ENCODE data around the gene HNRNPA0. TPM values are rescaled to one million over a fixed set of nuclear protein-coding genes. Genes with fewer than 3 reads are reported as not detected.

Gene HNRNPA0
- total and polyA plus RNA-seq, 9 of the 15 experiments (the other 6 are each of a cell fraction or from before 2014, with no cell fraction given) = 5.0 to 33.3 (median 10.7) TPM

DNA sequence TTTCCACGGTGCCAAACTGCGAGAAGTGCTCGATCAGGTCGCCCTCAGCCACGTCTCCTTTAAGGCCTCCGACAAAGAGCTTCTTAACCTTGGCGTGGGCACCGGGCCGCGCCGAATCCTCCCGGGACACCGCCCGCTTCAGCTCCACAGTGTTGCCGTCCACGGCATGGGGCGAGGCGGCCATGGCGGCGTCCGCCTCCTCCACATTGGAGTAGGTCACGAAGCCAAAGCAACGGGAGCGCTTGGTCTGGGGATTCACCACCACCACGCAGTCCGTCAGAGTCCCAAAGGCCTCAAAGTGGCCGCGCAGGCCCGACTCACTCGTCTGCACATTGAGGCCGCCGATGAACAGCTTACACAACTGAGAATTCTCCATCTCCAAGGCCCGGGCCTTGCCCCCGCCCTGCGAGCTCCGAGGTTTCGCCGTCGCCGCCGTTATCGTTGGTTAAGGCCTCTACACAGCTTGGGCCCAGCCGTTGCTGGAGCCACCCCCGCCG is 424 bp downstream of the HNRNPA0 start (continued):
- TF ChIP-seq, protein P1, sequence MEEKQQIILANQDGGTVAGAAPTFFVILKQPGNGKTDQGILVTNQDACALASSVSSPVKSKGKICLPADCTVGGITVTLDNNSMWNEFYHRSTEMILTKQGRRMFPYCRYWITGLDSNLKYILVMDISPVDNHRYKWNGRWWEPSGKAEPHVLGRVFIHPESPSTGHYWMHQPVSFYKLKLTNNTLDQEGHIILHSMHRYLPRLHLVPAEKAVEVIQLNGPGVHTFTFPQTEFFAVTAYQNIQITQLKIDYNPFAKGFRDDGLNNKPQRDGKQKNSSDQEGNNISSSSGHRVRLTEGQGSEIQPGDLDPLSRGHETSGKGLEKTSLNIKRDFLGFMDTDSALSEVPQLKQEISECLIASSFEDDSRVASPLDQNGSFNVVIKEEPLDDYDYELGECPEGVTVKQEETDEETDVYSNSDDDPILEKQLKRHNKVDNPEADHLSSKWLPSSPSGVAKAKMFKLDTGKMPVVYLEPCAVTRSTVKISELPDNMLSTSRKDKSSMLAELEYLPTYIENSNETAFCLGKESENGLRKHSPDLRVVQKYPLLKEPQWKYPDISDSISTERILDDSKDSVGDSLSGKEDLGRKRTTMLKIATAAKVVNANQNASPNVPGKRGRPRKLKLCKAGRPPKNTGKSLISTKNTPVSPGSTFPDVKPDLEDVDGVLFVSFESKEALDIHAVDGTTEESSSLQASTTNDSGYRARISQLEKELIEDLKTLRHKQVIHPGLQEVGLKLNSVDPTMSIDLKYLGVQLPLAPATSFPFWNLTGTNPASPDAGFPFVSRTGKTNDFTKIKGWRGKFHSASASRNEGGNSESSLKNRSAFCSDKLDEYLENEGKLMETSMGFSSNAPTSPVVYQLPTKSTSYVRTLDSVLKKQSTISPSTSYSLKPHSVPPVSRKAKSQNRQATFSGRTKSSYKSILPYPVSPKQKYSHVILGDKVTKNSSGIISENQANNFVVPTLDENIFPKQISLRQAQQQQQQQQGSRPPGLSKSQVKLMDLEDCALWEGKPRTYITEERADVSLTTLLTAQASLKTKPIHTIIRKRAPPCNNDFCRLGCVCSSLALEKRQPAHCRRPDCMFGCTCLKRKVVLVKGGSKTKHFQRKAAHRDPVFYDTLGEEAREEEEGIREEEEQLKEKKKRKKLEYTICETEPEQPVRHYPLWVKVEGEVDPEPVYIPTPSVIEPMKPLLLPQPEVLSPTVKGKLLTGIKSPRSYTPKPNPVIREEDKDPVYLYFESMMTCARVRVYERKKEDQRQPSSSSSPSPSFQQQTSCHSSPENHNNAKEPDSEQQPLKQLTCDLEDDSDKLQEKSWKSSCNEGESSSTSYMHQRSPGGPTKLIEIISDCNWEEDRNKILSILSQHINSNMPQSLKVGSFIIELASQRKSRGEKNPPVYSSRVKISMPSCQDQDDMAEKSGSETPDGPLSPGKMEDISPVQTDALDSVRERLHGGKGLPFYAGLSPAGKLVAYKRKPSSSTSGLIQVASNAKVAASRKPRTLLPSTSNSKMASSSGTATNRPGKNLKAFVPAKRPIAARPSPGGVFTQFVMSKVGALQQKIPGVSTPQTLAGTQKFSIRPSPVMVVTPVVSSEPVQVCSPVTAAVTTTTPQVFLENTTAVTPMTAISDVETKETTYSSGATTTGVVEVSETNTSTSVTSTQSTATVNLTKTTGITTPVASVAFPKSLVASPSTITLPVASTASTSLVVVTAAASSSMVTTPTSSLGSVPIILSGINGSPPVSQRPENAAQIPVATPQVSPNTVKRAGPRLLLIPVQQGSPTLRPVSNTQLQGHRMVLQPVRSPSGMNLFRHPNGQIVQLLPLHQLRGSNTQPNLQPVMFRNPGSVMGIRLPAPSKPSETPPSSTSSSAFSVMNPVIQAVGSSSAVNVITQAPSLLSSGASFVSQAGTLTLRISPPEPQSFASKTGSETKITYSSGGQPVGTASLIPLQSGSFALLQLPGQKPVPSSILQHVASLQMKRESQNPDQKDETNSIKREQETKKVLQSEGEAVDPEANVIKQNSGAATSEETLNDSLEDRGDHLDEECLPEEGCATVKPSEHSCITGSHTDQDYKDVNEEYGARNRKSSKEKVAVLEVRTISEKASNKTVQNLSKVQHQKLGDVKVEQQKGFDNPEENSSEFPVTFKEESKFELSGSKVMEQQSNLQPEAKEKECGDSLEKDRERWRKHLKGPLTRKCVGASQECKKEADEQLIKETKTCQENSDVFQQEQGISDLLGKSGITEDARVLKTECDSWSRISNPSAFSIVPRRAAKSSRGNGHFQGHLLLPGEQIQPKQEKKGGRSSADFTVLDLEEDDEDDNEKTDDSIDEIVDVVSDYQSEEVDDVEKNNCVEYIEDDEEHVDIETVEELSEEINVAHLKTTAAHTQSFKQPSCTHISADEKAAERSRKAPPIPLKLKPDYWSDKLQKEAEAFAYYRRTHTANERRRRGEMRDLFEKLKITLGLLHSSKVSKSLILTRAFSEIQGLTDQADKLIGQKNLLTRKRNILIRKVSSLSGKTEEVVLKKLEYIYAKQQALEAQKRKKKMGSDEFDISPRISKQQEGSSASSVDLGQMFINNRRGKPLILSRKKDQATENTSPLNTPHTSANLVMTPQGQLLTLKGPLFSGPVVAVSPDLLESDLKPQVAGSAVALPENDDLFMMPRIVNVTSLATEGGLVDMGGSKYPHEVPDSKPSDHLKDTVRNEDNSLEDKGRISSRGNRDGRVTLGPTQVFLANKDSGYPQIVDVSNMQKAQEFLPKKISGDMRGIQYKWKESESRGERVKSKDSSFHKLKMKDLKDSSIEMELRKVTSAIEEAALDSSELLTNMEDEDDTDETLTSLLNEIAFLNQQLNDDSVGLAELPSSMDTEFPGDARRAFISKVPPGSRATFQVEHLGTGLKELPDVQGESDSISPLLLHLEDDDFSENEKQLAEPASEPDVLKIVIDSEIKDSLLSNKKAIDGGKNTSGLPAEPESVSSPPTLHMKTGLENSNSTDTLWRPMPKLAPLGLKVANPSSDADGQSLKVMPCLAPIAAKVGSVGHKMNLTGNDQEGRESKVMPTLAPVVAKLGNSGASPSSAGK (IDR thresholded peaks at IDR 0.05) = no peak
- TF ChIP-seq FOSL1 (tag; conservative IDR thresholded peaks at IDR 0.05) (no peak), SETDB1 (IDR thresholded peaks at IDR 0.05; ENCODE audit: low read length) (no peak), ZKSCAN8 (CRISPR knock-in tag; IDR thresholded peaks at IDR 0.05) (no peak), CCAR2 (IDR thresholded peaks at IDR 0.05; ENCODE audit: low read depth, low read length) (no peak), GTF2F1 (IDR thresholded peaks at IDR 0.05; ENCODE audit: low read depth, low read length) (no peak)
- TF ChIP-seq, protein P2, sequence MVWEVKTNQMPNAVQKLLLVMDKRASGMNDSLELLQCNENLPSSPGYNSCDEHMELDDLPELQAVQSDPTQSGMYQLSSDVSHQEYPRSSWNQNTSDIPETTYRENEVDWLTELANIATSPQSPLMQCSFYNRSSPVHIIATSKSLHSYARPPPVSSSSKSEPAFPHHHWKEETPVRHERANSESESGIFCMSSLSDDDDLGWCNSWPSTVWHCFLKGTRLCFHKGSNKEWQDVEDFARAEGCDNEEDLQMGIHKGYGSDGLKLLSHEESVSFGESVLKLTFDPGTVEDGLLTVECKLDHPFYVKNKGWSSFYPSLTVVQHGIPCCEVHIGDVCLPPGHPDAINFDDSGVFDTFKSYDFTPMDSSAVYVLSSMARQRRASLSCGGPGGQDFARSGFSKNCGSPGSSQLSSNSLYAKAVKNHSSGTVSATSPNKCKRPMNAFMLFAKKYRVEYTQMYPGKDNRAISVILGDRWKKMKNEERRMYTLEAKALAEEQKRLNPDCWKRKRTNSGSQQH (CRISPR knock-in tag; IDR thresholded peaks at IDR 0.05) = no peak
- TF ChIP-seq, protein P3, sequence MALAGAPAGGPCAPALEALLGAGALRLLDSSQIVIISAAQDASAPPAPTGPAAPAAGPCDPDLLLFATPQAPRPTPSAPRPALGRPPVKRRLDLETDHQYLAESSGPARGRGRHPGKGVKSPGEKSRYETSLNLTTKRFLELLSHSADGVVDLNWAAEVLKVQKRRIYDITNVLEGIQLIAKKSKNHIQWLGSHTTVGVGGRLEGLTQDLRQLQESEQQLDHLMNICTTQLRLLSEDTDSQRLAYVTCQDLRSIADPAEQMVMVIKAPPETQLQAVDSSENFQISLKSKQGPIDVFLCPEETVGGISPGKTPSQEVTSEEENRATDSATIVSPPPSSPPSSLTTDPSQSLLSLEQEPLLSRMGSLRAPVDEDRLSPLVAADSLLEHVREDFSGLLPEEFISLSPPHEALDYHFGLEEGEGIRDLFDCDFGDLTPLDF (CRISPR knock-in tag; IDR thresholded peaks at IDR 0.05) = peak; percentile 56; the same call in 1 of the 2 replicates

Data from K562 (cell line).